ENCODE measurements around the gene KCNN3.

DNA sequence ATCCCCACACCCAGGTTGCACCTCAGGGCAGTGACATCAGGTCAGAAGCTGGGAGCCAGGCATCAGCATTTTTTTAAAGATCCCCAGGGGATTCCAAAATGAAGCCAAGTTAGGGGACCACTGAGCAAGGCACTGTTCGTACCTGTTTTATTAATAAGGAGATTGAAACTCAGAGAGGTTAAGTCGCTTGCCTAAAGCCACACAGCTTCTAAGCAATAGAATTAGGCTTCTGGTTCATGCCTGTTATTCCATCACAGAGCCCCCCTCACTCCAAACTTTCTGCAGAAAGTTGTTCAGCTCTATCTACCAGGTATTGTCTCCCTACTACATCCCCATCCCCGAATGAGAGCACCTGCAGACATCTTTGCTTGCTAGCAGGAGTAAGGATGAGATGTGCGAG, 28.7 kb downstream of the KCNN3 start:
- TF ChIP-seq, protein P1, sequence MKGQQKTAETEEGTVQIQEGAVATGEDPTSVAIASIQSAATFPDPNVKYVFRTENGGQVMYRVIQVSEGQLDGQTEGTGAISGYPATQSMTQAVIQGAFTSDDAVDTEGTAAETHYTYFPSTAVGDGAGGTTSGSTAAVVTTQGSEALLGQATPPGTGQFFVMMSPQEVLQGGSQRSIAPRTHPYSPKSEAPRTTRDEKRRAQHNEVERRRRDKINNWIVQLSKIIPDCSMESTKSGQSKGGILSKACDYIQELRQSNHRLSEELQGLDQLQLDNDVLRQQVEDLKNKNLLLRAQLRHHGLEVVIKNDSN (CRISPR knock-in tag; IDR thresholded peaks at IDR 0.05) = no peak
- TF ChIP-seq ATF1 (CRISPR knock-in tag; IDR thresholded peaks at IDR 0.05) = no peak
- no peak for TF ChIP-seq ZNF532 (CRISPR knock-in tag; IDR thresholded peaks at IDR 0.05; ENCODE audit: borderline replicate concordance)
- TF ChIP-seq CTCF (IDR thresholded peaks at IDR 0.05) = no peak
- no peak for TF ChIP-seq NR3C1 (CRISPR knock-in tag; conservative IDR thresholded peaks at IDR 0.05; ENCODE audit: low read depth)
- no peak for TF ChIP-seq NFYB (CRISPR knock-in tag; conservative IDR thresholded peaks at IDR 0.05; ENCODE audit: low read depth)
- TF ChIP-seq, protein P2, sequence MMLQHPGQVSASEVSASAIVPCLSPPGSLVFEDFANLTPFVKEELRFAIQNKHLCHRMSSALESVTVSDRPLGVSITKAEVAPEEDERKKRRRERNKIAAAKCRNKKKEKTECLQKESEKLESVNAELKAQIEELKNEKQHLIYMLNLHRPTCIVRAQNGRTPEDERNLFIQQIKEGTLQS (CRISPR knock-in tag; conservative IDR thresholded peaks at IDR 0.05) = no peak
- TF ChIP-seq ELF4 (CRISPR knock-in tag; IDR thresholded peaks at IDR 0.05; ENCODE audit: low read depth) = no peak
- TF ChIP-seq RELA (CRISPR knock-in tag; IDR thresholded peaks at IDR 0.05; ENCODE audit: borderline replicate concordance) = no peak
- no peak for TF ChIP-seq TCF7 (CRISPR knock-in tag; IDR thresholded peaks at IDR 0.05; ENCODE audit: low read depth)
- TF ChIP-seq, protein P3, sequence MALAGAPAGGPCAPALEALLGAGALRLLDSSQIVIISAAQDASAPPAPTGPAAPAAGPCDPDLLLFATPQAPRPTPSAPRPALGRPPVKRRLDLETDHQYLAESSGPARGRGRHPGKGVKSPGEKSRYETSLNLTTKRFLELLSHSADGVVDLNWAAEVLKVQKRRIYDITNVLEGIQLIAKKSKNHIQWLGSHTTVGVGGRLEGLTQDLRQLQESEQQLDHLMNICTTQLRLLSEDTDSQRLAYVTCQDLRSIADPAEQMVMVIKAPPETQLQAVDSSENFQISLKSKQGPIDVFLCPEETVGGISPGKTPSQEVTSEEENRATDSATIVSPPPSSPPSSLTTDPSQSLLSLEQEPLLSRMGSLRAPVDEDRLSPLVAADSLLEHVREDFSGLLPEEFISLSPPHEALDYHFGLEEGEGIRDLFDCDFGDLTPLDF (CRISPR knock-in tag; IDR thresholded peaks at IDR 0.05) = no peak
- TF ChIP-seq TEAD4 (CRISPR knock-in tag; IDR thresholded peaks at IDR 0.05) = no peak
- no peak for TF ChIP-seq ZNF232 (CRISPR knock-in tag; IDR thresholded peaks at IDR 0.05)

All from WTC11 (cell line).